Nucleus accumbens (tissue), 56 donors: ENCODE measurements around the gene LARP1.

Experiments
- DNase-seq, 56 donors: peaks; one replicate each; lab custom pipeline; 2025; lab: John Stamatoyannopoulos, UW

LARP1 gene

GRCh38 chr5:154784856-154785255 lies 29.7 kb downstream of the LARP1 start:
- no peak for DNase-seq

DNA sequence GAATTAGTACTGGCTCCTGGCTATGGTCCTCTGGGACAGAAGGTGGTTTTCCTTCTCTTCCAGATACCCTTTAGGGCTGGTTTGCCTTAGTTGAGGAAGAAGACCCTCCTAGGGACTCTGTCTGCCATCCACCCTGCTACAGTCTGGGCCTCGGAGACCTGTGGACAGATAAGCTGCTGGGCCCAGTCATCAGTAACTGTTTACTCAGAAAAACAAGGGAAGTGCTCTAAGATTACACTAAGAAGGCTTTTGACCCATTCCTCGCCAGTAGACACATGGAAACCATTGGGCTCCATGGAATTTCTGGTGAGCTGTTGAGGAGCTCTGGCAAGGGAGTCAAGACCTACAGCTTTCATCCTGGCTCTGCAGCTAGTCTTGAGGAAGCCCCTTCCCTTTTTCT lies 31.2 kb downstream of the LARP1 start:
- no peak for DNase-seq

GRCh38 chr5:154788212-154788611 lies 33.0 kb downstream of the LARP1 start:
- DNase-seq: no peak

DNA sequence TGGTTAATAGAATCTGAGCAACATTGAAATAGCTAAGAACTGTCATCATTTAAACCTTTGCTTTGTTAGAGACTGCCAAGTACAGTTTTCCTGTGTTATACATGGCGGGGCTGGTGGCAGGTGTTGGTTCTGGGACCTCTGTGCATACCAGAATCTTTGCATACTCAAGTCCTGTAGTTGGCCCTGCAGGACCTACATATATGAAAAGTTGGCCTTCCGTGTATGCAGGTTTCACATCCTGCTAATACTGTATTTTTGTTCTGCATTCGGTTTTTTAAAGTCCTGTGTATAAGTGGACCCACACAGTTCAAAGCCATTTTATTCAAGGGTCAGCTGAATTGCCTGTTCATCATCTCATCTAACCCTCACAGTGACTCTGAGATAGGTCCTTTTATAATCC lies 36.4 kb downstream of the LARP1 start:
- DNase-seq: no peak

DNA sequence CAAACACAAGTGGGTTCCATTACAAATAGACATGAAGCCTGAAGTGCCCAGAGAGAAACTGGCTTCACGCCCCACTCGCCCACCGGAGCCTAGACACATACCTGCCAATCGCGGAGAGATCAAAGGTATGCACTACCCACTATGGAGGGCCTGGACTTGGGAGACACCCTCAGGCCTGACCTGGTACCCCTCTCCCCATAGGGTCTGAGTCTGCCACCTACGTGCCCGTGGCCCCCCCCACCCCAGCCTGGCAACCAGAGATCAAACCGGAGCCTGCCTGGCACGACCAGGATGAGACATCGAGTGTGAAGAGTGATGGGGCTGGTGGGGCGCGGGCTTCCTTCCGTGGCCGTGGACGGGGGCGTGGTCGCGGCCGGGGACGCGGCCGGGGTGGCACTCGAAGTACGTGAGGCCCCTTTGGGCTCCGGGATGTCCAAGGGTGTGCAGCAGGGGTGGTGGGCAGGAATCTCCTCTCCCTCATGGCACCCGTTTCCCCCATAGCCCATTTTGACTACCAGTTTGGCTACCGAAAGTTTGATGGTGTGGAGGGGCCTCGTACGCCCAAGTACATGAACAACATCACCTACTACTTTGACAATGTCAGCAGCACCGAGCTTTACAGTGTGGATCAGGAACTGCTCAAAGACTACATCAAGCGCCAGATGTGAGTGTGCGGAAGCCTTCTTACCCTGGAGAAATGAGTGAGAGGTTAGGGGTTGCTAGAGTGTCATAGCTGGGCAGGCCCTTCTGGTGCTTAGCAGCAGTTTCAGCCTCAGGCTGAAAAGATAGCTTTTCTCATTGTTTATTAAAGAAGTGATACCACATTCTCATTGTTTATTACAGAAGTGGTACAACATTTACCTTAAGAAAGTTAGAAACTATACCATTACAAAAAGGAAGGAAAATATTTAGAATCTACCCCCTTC lies 38.7 kb downstream of the LARP1 start:
- no peak for DNase-seq

DNA sequence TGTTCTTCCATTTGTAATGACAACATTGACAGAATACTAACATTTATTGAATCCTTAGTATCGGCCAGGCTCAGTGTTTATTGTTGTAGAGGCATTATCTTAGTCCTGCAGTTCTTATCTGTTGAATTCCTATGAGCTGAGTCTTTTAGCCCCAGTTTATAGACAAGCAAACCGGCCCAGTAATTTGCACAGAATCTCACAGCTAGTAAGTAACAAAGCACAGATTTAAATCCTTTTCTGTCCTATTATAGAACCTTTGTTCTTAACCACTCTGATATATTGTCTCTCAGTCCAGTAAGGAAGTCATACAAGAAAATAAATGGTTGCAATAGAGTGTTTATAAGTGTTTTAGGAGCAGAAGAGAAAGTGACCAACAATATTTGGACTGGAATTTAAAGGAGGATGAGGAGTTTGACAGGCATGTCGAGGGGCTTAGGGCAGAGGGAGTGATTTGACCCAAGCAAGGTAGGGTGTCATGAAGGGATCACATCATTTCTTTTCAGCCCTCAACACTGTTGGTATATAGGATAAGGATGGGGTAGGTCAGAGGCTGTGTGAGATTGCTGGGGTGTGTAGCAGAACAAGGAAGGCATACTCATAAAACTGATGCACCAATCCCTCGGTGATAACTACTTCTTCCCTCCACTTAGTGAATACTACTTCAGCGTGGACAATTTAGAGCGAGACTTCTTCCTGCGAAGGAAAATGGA lies 39.5 kb downstream of the LARP1 start:
- DNase-seq: no peak

GRCh38 chr5:154795235-154795596 lies 40.0 kb downstream of the LARP1 start:
- DNase-seq: no peak

- DNase-seq: no peak
Measured at GRCh38 chr5:154797762-154798161, 42.6 kb downstream of the LARP1 start.

DNA sequence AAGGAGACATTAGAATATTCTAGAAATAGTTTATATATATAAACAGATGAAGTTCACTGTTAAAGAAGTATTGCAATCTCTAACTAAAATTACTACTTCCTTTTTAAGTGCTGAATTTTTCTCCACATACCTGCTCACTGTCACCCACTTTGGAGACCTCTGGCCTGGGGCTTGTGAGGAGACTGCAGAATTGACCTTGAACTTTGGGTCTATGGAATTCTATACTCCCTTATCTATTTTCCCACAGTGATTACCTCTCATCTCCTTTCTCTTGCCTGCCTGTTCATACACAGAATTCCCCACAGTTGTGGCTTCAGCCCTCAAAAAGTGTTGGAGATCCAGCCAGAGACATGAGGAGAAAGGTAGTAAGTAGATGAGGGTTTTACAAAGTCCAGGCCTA lies 45.4 kb downstream of the LARP1 start:
- no peak for DNase-seq

GRCh38 chr5:154801083-154801482 lies 45.9 kb downstream of the LARP1 start:
- DNase-seq: no peak

- no peak for DNase-seq
Measured at GRCh38 chr5:154802050-154802449, 46.9 kb downstream of the LARP1 start.

- DNase-seq: no peak
Measured at GRCh38 chr5:154806176-154806575, 51.0 kb downstream of the LARP1 start.

GRCh38 chr5:154811239-154811638 lies 56.1 kb downstream of the LARP1 start:
- no peak for DNase-seq

GRCh38 chr5:154811653-154812465 lies 56.7 kb downstream of the LARP1 start:
- peak in 32 of 56 donors; percentile 2 to 66 (median 14) for DNase-seq

GRCh38 chr5:154813158-154813557 lies 58.0 kb downstream of the LARP1 start:
- DNase-seq: no peak

DNA sequence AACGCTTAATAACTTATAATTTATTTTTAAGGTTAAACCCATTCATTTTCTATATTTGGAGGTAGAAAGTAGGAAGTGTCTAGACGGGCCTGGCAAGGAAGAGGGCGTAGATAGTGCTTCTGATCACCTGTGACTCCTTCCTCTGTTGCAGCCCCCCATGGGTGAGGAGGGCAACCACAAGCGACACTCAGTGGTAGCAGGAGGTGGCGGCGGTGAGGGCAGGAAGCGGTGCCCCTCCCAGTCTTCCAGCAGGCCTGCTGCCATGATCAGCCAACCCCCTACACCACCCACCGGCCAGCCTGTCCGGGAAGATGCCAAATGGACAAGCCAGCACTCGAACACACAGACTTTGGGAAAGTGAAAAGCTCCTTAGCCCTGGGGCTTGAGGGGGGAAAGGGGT lies 58.6 kb downstream of the LARP1 start:
- DNase-seq: no peak

- no peak for DNase-seq
Measured at GRCh38 chr5:154815025-154815424, 59.8 kb downstream of the LARP1 start.

- no peak for DNase-seq
Measured at GRCh38 chr5:154815684-154816247, 60.6 kb downstream of the LARP1 start.

DNA sequence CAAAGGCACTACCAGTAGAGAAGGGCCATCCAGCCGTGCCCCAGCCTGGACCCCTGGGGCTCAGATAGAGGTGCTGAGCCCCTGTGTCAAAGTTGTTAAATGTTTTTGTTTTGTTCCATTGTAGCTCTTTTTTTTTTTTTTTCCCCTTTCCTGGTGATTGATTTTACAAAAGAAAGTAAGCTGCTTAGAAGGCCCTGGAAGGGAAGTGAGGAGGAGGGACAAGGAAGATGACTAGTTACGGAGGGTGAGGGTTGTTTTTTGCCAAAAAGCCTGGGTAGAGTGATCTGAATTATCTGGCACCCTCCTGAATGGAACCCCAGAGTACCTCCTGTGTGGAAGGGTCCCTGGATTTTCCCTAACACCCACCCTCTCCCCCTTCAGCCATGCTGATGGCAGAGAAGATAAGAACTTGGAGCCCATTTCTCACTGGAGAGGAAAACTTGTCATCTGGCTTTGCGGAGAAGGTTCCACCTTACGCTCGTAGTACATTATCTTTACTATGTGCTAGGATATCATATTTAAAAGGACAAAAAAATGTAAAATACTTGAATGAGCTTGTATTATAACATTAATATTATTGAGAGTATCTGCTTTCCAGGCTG lies 61.8 kb downstream of the LARP1 start:
- DNase-seq: no peak

DNA sequence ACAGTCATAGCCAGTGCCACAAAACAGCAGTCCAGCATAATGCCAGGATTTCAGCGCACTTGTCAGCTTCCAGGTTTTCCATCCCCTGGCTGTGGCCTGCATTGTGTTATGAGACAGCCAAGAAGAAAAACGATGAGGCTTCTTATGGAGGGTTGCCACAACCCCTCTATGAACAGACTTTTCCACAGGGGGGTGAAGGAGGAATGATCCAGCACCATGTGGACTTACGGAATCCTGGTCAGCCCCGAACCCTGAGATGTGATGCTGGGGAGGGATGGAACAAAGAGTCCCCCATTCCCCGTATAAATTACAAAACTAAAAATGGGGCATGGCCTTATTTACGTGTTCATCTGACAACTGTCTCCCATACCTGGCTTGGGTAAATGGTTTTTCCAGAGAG lies 62.6 kb downstream of the LARP1 start:
- DNase-seq: no peak
